Neural crest cell (in vitro differentiated cells): ENCODE results near the gene CAPN9. TPM values are rescaled to one million over a fixed set of nuclear protein-coding genes. Genes with fewer than 3 reads are reported as not detected.

Experiments
- DNase-seq: peaks from one replicate; pipeline ENCODE4 v3.0.0; 2021; ENCODE audit warnings: low read depth, mixed read lengths, low spot score
- H3K27ac Mint-ChIP-seq: one replicate; pipeline ENCODE4 v1.8.0; 2021; ENCODE audit warnings: mild to moderate bottlenecking, mixed read lengths; ENCODE audit not compliant: unreplicated experiment
- H3K27me3 Mint-ChIP-seq: 2 replicates; pipeline ENCODE4 v1.8.0; 2021; ENCODE audit warnings: low read depth, mild to moderate bottlenecking, mixed read lengths
- H3K36me3 Mint-ChIP-seq: 2 replicates; pipeline ENCODE4 v1.8.0; 2021; ENCODE audit warnings: low read depth, mild to moderate bottlenecking, mixed read lengths
- H3K4me1 Mint-ChIP-seq: 2 replicates; pipeline ENCODE4 v1.8.0; 2021; ENCODE audit warnings: mixed read lengths
- H3K4me3 Mint-ChIP-seq: one replicate; pipeline ENCODE4 v1.8.0; 2021; ENCODE audit warnings: mild to moderate bottlenecking, mixed read lengths
- H3K9me3 Mint-ChIP-seq: 2 replicates; pipeline ENCODE4 v1.8.0; 2021; ENCODE audit warnings: mixed read lengths
- CTCF ChIP-seq: fragments of 200-600 bp; sonication (generic); conservative IDR thresholded peaks from 2 replicates; pipeline ENCODE4 v1.5.0; 2021; ENCODE audit warnings: antibody characterized with exemption, mild to moderate bottlenecking
- total RNA-seq: library from RNA; stranded (reverse); gene quantifications from 2 replicates; pipeline ENCODE4 v1.2.1, GENCODE V29; 2021

CAPN9 gene
- total RNA-seq, 1 donor from 2014 or later: 4.0 TPM

- DNase-seq: no peak
These were observed 61.2 kb downstream of the CAPN9 start for GRCh38 chr1:230808281-230808872.

GRCh38 chr1:230809256-230809990 lies 62.2 kb downstream of the CAPN9 start:
- TF ChIP-seq CTCF: no peak
- no peaks in the 10 kb centered on the region for H3K27me3 Mint-ChIP-seq
- DNase-seq: no peak
- H3K27ac Mint-ChIP-seq: no peak overlapping the region
- peaks cover 8% of the 10 kb centered on the region for H3K4me1 Mint-ChIP-seq
- H3K36me3 Mint-ChIP-seq: peaks cover 9% of the 10 kb centered on the region
- H3K4me3 Mint-ChIP-seq: no peak overlapping the region
- H3K9me3 Mint-ChIP-seq: peaks cover 16% of the 10 kb centered on the region

More at GRCh38 chr1:230808281-230808872, 61.2 kb downstream of the CAPN9 start:
- peaks cover 5% of the 10 kb centered on the region for H3K36me3 Mint-ChIP-seq
- no peak for TF ChIP-seq CTCF
- peaks cover 10% of the 10 kb centered on the region for H3K4me1 Mint-ChIP-seq
- H3K9me3 Mint-ChIP-seq: peaks cover 12% of the 10 kb centered on the region
- no peak overlapping the region for H3K27ac Mint-ChIP-seq
- H3K27me3 Mint-ChIP-seq: no peaks in the 10 kb centered on the region
- H3K4me3 Mint-ChIP-seq: no peak overlapping the region

DNA sequence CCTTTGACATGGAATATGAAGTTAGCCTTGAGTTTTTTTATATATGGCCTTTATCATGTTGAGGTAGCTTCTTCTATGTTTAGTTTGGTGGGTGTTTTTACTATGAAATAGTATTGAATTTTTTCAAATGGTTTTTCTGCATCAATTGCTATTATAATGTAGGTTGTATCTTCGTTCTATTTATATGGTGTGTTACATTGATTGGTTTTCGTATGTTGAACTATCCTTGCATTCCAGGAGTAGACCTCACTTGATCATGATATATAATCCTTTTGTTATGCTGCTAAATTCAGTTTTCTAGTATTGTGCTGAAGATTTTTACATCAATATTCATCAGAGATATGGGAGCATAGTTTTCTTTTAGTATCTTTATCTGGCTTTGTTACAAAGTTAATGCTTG lies 65.4 kb downstream of the CAPN9 start:
- H3K27me3 Mint-ChIP-seq: no peaks in the 10 kb centered on the region
- no peak for DNase-seq
- H3K4me3 Mint-ChIP-seq: no peak overlapping the region
- peaks cover 16% of the 10 kb centered on the region for H3K9me3 Mint-ChIP-seq
- no peak for TF ChIP-seq CTCF
- no peak overlapping the region for H3K27ac Mint-ChIP-seq
- peaks cover 6% of the 10 kb centered on the region for H3K4me1 Mint-ChIP-seq
- peaks cover 16% of the 10 kb centered on the region for H3K36me3 Mint-ChIP-seq

- H3K27me3 Mint-ChIP-seq: no peaks in the 10 kb centered on the region
- TF ChIP-seq CTCF: no peak
- peaks cover 20% of the 10 kb centered on the region for H3K9me3 Mint-ChIP-seq
- H3K27ac Mint-ChIP-seq: no peak overlapping the region
- DNase-seq: no peak
- no peak overlapping the region for H3K4me3 Mint-ChIP-seq
- H3K4me1 Mint-ChIP-seq: peaks cover 11% of the 10 kb centered on the region
- peaks cover 18% of the 10 kb centered on the region for H3K36me3 Mint-ChIP-seq
These were observed 67.9 kb downstream of the CAPN9 start for GRCh38 chr1:230814949-230815692.

DNA sequence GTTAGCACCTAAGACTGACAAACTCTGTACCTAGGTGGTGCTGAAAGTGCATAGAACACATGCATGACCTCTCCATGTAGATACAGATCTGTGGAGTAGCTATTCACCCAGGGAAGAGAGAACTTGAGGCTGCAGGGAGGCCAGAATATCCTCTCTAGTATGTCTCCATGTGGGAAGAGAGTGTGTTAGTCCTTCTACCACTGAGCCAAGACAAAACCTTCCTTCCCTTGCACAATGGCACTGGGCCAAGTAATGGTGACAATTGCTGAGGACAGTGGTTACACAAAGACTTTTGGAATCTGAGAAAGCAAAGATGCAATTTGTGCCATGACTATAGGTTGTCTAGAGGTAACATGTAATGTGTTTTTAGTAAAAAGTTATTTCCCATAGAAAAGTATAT lies 68.8 kb downstream of the CAPN9 start:
- DNase-seq: no peak
- no peak for TF ChIP-seq CTCF

More for the DNA sequence above, 68.8 kb downstream of the CAPN9 start:
- peaks cover 15% of the 10 kb centered on the region for H3K4me1 Mint-ChIP-seq
- H3K27me3 Mint-ChIP-seq: no peaks in the 10 kb centered on the region
- H3K36me3 Mint-ChIP-seq: peaks cover 18% of the 10 kb centered on the region
- peaks cover 20% of the 10 kb centered on the region for H3K9me3 Mint-ChIP-seq
- no peak overlapping the region for H3K4me3 Mint-ChIP-seq
- H3K27ac Mint-ChIP-seq: no peak overlapping the region
